Activated T-cell treated with anti-CD3 and anti-CD28 coated beads, Interleukin-2, amount 50 U/mL, for 4 hours (primary cell): ENCODE data around the gene MTSS2. TPM values are rescaled to one million over a fixed set of nuclear protein-coding genes. Genes with fewer than 3 reads are reported as not detected.

Source experiments
- ATAC-seq, 2 donors: fragments of 200-7000 bp; cut with Tn5 transposase; one replicate each; pipeline ENCODE4 v1.10.0; 2021
- DNase-seq: peaks from one replicate; pipeline ENCODE4 v3.0.0-alpha.2; 2020
- H3K27me3 Mint-ChIP-seq: one replicate; pipeline ENCODE4 v1.8.0; 2021; ENCODE audit warnings: low read depth, mixed read lengths
- H3K36me3 Mint-ChIP-seq: one replicate; pipeline ENCODE4 v1.8.0; 2022; ENCODE audit warnings: mixed read lengths; ENCODE audit not compliant: insufficient read depth
- H3K4me1 Mint-ChIP-seq: one replicate; pipeline ENCODE4 v1.8.0; 2021; ENCODE audit warnings: low read depth, mixed read lengths
- H3K4me3 Mint-ChIP-seq: one replicate; pipeline ENCODE4 v1.8.0; 2021; ENCODE audit warnings: mild to moderate bottlenecking, moderate library complexity, mixed read lengths
- H3K9me3 Mint-ChIP-seq: one replicate; pipeline ENCODE4 v1.8.0; 2021; ENCODE audit warnings: mixed read lengths
- total RNA-seq, 3 donors: library from RNA; stranded (reverse); gene quantifications; one replicate each; pipeline ENCODE4 v1.2.1, GENCODE V29; 2021

MTSS2 gene
- total RNA-seq, 3 donors from 2014 or later = 1.9 to 7.3 (median 4.3) TPM

- peaks cover 3% of the 10 kb centered on the region for H3K9me3 Mint-ChIP-seq
- no peak for DNase-seq
Observed at GRCh38 chr16:70665113-70665694, 20.6 kb downstream of the MTSS2 start.

DNA sequence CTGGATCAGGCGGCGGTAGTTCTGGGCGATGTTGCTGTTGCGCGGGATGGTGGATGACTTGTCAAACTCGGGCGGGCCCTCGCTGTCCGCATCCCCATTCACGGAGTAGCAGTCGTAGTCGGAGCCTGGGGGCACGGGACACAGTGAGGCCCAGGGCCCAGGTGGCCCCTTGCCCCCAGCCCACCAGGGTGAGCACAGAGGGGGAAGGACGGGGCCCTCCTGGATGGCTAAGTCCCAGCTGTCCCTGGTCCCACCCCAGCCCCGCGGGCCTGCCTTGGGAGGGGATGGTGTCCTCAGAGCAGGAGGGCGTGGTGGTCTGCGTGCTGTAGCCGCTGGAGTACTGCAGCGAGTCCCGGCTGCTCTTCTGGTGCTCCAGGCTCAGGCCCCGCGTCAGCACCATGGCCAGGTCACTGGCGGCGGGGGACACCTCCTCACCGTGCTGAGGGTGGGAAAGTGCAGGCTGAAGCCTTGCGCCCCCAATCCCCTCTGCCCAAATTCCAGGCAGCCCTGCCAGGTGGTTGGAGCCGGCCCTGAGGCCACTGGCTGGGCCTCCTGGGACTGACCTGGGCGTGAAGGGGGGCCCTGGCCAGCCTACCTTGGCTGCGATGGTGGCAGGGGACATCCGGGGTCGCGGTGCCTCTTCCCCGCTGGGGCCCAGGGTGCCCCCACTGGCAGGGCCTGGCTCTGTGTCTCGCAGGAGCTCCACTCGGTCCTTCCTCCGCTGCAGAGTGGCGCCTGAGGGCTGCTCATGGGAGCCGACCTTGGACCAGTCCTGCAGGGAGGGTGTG is 21.3 kb downstream of the MTSS2 start:
- Mint-ChIP-seq H3K4me1 (no peaks in the 10 kb centered on the region), H3K27me3 (no peaks in the 10 kb centered on the region)
- DNase-seq = no peak

More at GRCh38 chr16:70665113-70665694, 20.6 kb downstream of the MTSS2 start:
- Mint-ChIP-seq H3K27me3 (no peaks in the 10 kb centered on the region), H3K4me3 (no peak overlapping the region), H3K4me1 (no peaks in the 10 kb centered on the region), H3K36me3 (peaks cover 3% of the 10 kb centered on the region)
- ATAC-seq = no peak

GRCh38 chr16:70663524-70664324 is 22.1 kb downstream of the MTSS2 start:
- no peak for ATAC-seq
- DNase-seq = no peak
- H3K9me3 Mint-ChIP-seq = peaks cover 1% of the 10 kb centered on the region
- H3K4me3 Mint-ChIP-seq = no peak overlapping the region
- no peaks in the 10 kb centered on the region for H3K36me3 Mint-ChIP-seq
- H3K4me1 Mint-ChIP-seq = no peaks in the 10 kb centered on the region
- no peaks in the 10 kb centered on the region for H3K27me3 Mint-ChIP-seq

More for the DNA sequence above, 21.3 kb downstream of the MTSS2 start:
- no peak overlapping the region for H3K4me3 Mint-ChIP-seq
- peaks cover 3% of the 10 kb centered on the region for H3K9me3 Mint-ChIP-seq
- ATAC-seq = no peak
- peaks cover 3% of the 10 kb centered on the region for H3K36me3 Mint-ChIP-seq

- ATAC-seq (no peak), DNase-seq (no peak)
- H3K36me3 Mint-ChIP-seq = no peaks in the 10 kb centered on the region
- H3K4me3 Mint-ChIP-seq = no peak overlapping the region
- no peaks in the 10 kb centered on the region for H3K4me1 Mint-ChIP-seq
- no peaks in the 10 kb centered on the region for H3K27me3 Mint-ChIP-seq
- no peaks in the 10 kb centered on the region for H3K9me3 Mint-ChIP-seq
Observed at GRCh38 chr16:70662991-70663523, 22.8 kb downstream of the MTSS2 start.

GRCh38 chr16:70661918-70662641 is 23.8 kb downstream of the MTSS2 start:
- H3K27me3 Mint-ChIP-seq = no peaks in the 10 kb centered on the region
- H3K4me3 Mint-ChIP-seq = no peak overlapping the region
- DNase-seq = no peak
- H3K36me3 Mint-ChIP-seq = no peaks in the 10 kb centered on the region
- H3K4me1 Mint-ChIP-seq = no peaks in the 10 kb centered on the region
- H3K9me3 Mint-ChIP-seq = no peaks in the 10 kb centered on the region
- ATAC-seq = no peak

GRCh38 chr16:70661534-70661917 is 24.3 kb downstream of the MTSS2 start:
- no peak for ATAC-seq
- no peaks in the 10 kb centered on the region for H3K27me3 Mint-ChIP-seq

GRCh38 chr16:70660672-70661350 is 25.0 kb downstream of the MTSS2 start:
- no peaks in the 10 kb centered on the region for H3K4me1 Mint-ChIP-seq
- DNase-seq (no peak), ATAC-seq (no peak)
- H3K4me3 Mint-ChIP-seq = no peak overlapping the region
- no peaks in the 10 kb centered on the region for H3K27me3 Mint-ChIP-seq
- H3K36me3 Mint-ChIP-seq = no peaks in the 10 kb centered on the region
- H3K9me3 Mint-ChIP-seq = no peaks in the 10 kb centered on the region

More at GRCh38 chr16:70661534-70661917, 24.3 kb downstream of the MTSS2 start:
- no peaks in the 10 kb centered on the region for H3K9me3 Mint-ChIP-seq
- no peaks in the 10 kb centered on the region for H3K36me3 Mint-ChIP-seq
- DNase-seq = no peak
- H3K4me3 Mint-ChIP-seq = no peak overlapping the region
- no peaks in the 10 kb centered on the region for H3K4me1 Mint-ChIP-seq

- DNase-seq = no peak
Observed at GRCh38 chr16:70659953-70660671, 25.7 kb downstream of the MTSS2 start.

DNA sequence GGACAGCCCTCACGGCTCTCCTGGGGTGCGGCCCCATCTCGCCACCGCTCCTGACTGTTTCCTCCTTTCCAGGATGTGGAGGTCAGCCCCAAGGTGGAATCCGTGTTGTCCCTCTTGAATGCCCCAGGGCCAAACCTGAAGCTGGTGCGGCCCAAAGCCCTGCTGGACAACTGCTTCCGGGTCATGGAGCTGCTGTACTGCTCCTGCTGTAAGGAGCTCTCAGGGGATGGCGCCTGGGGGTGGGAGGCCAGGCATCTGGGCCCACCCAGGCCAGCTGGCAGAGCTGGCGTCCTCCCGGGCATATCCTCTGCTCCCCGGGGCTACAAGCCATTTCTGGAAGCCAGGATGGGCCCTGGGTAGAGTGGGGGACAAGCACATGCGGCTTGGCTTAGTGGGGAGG is 26.3 kb downstream of the MTSS2 start:
- no peaks in the 10 kb centered on the region for H3K36me3 Mint-ChIP-seq
- no peak for DNase-seq
- H3K9me3 Mint-ChIP-seq = no peaks in the 10 kb centered on the region
- no peaks in the 10 kb centered on the region for H3K27me3 Mint-ChIP-seq
- no peak for ATAC-seq
- no peaks in the 10 kb centered on the region for H3K4me1 Mint-ChIP-seq
- H3K4me3 Mint-ChIP-seq = no peak overlapping the region

More at GRCh38 chr16:70659953-70660671, 25.7 kb downstream of the MTSS2 start:
- H3K4me1 Mint-ChIP-seq = no peaks in the 10 kb centered on the region
- no peaks in the 10 kb centered on the region for H3K9me3 Mint-ChIP-seq
- no peak for ATAC-seq
- no peaks in the 10 kb centered on the region for H3K36me3 Mint-ChIP-seq
- no peaks in the 10 kb centered on the region for H3K27me3 Mint-ChIP-seq
- no peak overlapping the region for H3K4me3 Mint-ChIP-seq

DNA sequence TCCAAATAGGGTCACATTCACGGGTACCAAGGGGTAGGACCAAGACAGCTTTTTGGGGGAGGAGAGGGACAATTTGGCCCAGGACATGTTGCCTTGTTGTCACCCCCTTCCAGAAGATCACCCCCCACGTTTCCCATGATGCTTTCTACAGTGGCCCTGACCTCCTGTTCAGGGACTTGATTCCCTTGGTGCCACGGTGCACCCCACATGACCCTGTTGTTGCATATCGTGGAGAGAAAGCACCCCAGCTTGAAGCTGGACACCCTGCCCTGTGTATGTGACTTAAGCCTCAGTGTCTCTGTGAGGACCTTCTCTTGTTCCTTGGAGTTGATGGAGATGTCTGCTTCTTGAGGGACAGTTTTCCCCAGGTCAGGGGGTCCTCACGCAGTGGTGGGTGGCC is 26.9 kb downstream of the MTSS2 start:
- H3K27me3 Mint-ChIP-seq = no peaks in the 10 kb centered on the region
- peaks cover 1% of the 10 kb centered on the region for H3K4me1 Mint-ChIP-seq
- H3K4me3 Mint-ChIP-seq = no peak overlapping the region
- H3K9me3 Mint-ChIP-seq = no peaks in the 10 kb centered on the region
- ATAC-seq (no peak), DNase-seq (no peak)
- H3K36me3 Mint-ChIP-seq = no peaks in the 10 kb centered on the region

- peaks cover 4% of the 10 kb centered on the region for H3K4me1 Mint-ChIP-seq
- ATAC-seq (no peak), DNase-seq (no peak)
Observed at GRCh38 chr16:70657956-70658355, 27.9 kb downstream of the MTSS2 start.

GRCh38 chr16:70656712-70657263 is 29.1 kb downstream of the MTSS2 start:
- DNase-seq (no peak), ATAC-seq (no peak)
- no peaks in the 10 kb centered on the region for H3K9me3 Mint-ChIP-seq
- H3K4me1 Mint-ChIP-seq = peaks cover 4% of the 10 kb centered on the region
- H3K27me3 Mint-ChIP-seq = no peaks in the 10 kb centered on the region
- H3K4me3 Mint-ChIP-seq = no peak overlapping the region
- H3K36me3 Mint-ChIP-seq = no peaks in the 10 kb centered on the region

More at GRCh38 chr16:70657956-70658355, 27.9 kb downstream of the MTSS2 start:
- Mint-ChIP-seq H3K4me3 (no peak overlapping the region), H3K9me3 (no peaks in the 10 kb centered on the region), H3K27me3 (no peaks in the 10 kb centered on the region), H3K36me3 (no peaks in the 10 kb centered on the region)
